PFSK-1 (cell line): Measurements from ENCODE around the gene RHOXF2B.

Source experiments
- FOXP2 ChIP-seq: optimal IDR thresholded peaks from 2 replicates; pipeline ENCODE3; 2011; ENCODE audit warnings: borderline replicate concordance, control low read depth, inconsistent platforms; ENCODE audit not compliant: insufficient read depth; ENCODE audit errors: extremely low read length, extremely low read depth
- POLR2AphosphoS5 ChIP-seq: IDR thresholded peaks from 2 replicates; pipeline ENCODE4 v1.6.1; 2012; ENCODE audit warnings: low read depth, mild to moderate bottlenecking, control low read depth, low read length, moderate library complexity
- REST ChIP-seq, 2 experiments: IDR thresholded peaks; 2 replicates each; pipeline versions ENCODE4 v1.6.1 to v1.8.0; 2011 to 2012; ENCODE audit warnings: low read depth in 2 of 2, low read length in 2 of 2, control low read depth in 1 of 2, inconsistent platforms in 1 of 2, mild to moderate bottlenecking in 1 of 2, moderate library complexity in 1 of 2; ENCODE audit not compliant: insufficient read depth in 1 of 2
- SIN3A ChIP-seq: IDR thresholded peaks from 2 replicates; pipeline ENCODE4 v1.6.1; 2012; ENCODE audit warnings: mild to moderate bottlenecking, low read length, moderate library complexity, borderline replicate concordance; ENCODE audit not compliant: insufficient read depth
- TAF1 ChIP-seq: IDR thresholded peaks from 2 replicates; pipeline ENCODE4 v1.6.1; 2012; ENCODE audit warnings: low read length, control low read depth, borderline replicate concordance; ENCODE audit not compliant: insufficient read depth

Gene RHOXF2B

GRCh38 chrX:120090208-120090607, 12.7 kb upstream of the RHOXF2B start:
- no peak for TF ChIP-seq POLR2AphosphoS5
- no peak for TF ChIP-seq TAF1
- TF ChIP-seq SIN3A: no peak
- no peak for TF ChIP-seq FOXP2
- TF ChIP-seq REST (IDR thresholded peaks at IDR 0.05; ENCODE audit: insufficient read depth in 1 of 2, low read depth in 2 of 2, low read length in 2 of 2): no peak

GRCh38 chrX:120087289-120088017, 10.0 kb upstream of the RHOXF2B start:
- no peak for TF ChIP-seq FOXP2
- no peak for TF ChIP-seq POLR2AphosphoS5
- no peak for TF ChIP-seq SIN3A
- no peak for TF ChIP-seq REST (IDR thresholded peaks at IDR 0.05; ENCODE audit: insufficient read depth in 1 of 2, low read depth in 2 of 2, low read length in 2 of 2)
- TF ChIP-seq TAF1: no peak

- TF ChIP-seq TAF1: no peak
- TF ChIP-seq REST (IDR thresholded peaks at IDR 0.05; ENCODE audit: insufficient read depth in 1 of 2, low read depth in 2 of 2, low read length in 2 of 2): no peak
- no peak for TF ChIP-seq SIN3A
- no peak for TF ChIP-seq POLR2AphosphoS5
- no peak for TF ChIP-seq FOXP2
Observed at GRCh38 chrX:120036704-120037103, 40.8 kb downstream of the RHOXF2B start.

GRCh38 chrX:120029354-120029753, 48.1 kb downstream of the RHOXF2B start:
- TF ChIP-seq SIN3A: no peak
- TF ChIP-seq FOXP2: no peak
- no peak for TF ChIP-seq REST (IDR thresholded peaks at IDR 0.05; ENCODE audit: insufficient read depth in 1 of 2, low read depth in 2 of 2, low read length in 2 of 2)
- no peak for TF ChIP-seq TAF1
- TF ChIP-seq POLR2AphosphoS5: no peak
